RWPE1 (cell line): ENCODE results near the gene PTPRN.

Experiments used
- CTCF ChIA-PET: fragments of 350-600 bp; sonication (Branson Sonifier 250); formaldehyde crosslinking; extraction: SDS; loops from one replicate; lab custom pipeline; 2021; lab: Yijun Ruan, JAX
- POLR2A ChIA-PET: fragments of 400-600 bp; formaldehyde crosslinking; extraction: SDS; loops from one replicate; lab custom pipeline; 2020; ENCODE audit warnings: antibody characterized with exemption; ENCODE audit not compliant: low non-redundant PET; lab: Yijun Ruan, JAX
- DNase-seq: peaks from one replicate; pipeline ENCODE4 v3.0.0; 2012; ENCODE audit warnings: low spot score
- H3K27ac ChIP-seq: fragments of 450-650 bp; 2 replicates; pipeline ENCODE4 v1.5.1; 2017
- TF ChIP-seq, protein P1 (sequence below): fragments of 450-650 bp; conservative IDR thresholded peaks from 2 replicates; pipeline ENCODE4 v1.5.1; 2017; ENCODE audit warnings: low read depth, mild to moderate bottlenecking

Gene PTPRN

DNA sequence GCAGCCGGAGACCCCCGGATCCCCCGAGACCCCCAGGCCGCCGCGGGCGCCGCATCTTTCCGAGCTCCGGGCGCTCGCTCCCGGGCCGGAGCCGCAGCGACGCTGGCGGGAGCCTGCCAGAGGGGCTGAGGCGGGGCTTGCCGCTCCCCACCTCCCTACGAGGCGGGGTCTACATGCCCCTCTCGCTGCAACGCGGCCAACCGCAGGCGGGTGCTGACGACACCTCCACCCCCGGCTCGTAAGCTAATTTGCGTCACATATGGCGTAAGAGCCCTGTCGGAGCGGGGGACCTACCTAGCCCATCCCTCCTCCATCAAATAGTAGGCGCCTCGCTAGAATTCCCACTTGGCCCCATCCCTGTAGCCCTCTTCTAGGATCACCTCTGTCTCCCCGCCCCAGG, at the start of gene PTPRN:
Gene PTPRN (minus strand): TSS at position 124 of the 400 bp plus-strand sequence. CDS start 69 bp downstream, at position 55.
- POLR2A ChIA-PET = interaction anchor here (0.7 kb wide), 1 partner anchor 26 kb away, joined by 3 read pairs; no protein-coding TSS in a partner anchor
- H3K27ac ChIP-seq = no peak within 1 kb of the TSS
- TF ChIP-seq, protein P1, sequence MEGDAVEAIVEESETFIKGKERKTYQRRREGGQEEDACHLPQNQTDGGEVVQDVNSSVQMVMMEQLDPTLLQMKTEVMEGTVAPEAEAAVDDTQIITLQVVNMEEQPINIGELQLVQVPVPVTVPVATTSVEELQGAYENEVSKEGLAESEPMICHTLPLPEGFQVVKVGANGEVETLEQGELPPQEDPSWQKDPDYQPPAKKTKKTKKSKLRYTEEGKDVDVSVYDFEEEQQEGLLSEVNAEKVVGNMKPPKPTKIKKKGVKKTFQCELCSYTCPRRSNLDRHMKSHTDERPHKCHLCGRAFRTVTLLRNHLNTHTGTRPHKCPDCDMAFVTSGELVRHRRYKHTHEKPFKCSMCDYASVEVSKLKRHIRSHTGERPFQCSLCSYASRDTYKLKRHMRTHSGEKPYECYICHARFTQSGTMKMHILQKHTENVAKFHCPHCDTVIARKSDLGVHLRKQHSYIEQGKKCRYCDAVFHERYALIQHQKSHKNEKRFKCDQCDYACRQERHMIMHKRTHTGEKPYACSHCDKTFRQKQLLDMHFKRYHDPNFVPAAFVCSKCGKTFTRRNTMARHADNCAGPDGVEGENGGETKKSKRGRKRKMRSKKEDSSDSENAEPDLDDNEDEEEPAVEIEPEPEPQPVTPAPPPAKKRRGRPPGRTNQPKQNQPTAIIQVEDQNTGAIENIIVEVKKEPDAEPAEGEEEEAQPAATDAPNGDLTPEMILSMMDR = no peak
- DNase-seq = no peak
- CTCF ChIA-PET = interaction anchor here (1.1 to 1.4 kb wide), 2 partner anchors 14 to 279 kb away, joined by 3 to 6 read pairs; no protein-coding TSS in a partner anchor

DNA sequence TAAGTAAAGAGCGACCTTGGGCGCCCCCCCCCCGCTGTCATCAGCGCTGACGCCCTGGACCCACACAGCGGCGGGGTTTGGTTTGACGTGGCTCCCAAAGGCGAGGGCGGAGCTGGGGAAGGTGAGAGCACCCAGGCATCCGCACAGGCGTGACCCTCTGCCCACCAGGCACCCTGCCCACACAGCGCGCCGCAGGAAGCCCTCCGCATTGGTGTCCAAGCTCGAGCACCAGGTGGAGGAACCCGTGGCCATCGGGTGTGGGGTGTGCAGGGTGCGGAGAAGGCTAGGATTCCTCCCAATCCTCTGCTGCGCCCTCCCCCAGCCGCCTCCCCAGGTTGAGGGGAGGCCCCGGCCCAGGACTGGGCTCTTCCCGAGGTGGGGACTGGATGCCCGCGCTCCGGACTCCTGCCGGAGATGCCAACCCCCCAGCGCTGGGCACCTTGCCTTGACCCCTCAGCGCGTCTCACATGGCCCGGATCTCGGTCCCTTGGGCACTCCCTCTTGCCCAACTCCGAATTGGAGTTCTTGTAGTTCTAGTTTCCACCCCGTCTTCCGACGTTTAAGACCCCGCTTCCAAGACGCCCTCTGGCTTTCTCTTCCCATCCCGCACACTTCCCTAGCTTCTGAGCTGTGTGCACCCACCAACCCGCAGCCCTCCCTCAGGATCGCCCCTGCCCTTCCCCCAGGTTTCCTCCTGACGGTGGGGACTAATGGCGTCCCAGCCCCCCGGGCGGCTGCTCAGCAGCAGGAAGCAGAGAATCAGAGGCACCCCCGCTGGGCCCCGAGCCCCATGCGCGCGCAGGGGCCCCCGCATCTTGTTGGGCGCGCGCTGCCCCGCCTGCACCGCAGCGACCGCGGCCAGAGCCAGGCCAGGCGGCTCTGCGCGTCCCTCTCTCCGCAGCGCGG, 49.2 kb upstream of the PTPRN start:
- CTCF ChIA-PET = no interaction called here
- POLR2A ChIA-PET = no interaction called here

DNA sequence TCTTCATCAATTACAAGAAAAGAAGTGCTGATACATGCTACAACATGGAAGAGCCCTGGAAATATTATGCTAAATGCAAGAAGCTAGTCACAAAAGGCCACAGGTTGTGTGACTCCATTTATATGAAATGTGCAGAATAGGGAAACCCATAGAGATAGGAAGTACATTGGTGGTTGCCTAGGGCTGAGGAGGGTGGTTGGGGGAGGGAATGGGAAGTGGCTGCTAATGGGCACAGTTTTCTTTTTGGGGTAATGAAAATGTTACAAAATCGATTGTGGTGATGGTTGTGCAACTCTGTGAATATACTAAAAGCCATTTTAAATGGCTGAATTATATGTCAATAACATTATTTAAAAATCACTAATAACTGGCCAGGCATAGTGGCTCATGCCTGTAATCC, 47.6 kb upstream of the PTPRN start:
- TF ChIP-seq, protein P1 = no peak
- POLR2A ChIA-PET = no interaction called here
- CTCF ChIA-PET = interaction anchor here (0.7 kb wide), 1 partner anchor 283 kb away, joined by 6 read pairs; no protein-coding TSS in a partner anchor
- H3K27ac ChIP-seq = no peak overlapping the region
- no peak for DNase-seq

More for the DNA sequence above, 49.2 kb upstream of the PTPRN start:
- TF ChIP-seq, protein P1 = no peak
- no peak for DNase-seq
- H3K27ac ChIP-seq = no peak overlapping the region

DNA sequence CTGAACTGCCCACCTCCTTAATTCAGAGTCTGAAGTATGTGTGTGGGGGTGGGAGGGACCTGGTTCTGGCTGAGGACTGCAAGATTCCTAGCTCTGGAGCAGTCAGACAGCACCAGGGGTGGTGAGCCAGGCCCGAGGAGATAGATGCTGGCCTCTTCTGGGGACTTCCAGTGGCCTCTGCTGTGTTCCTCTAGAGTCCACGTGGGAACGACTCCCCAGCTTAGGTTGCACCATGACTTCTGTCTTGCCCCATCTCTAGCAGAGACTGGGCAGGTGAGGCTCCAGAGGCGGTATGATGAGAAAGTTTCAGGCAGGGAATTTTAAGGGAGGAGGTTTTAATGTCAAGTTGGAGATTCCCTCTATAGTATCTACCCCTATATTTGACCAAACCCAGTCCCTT, 45.4 kb upstream of the PTPRN start:
- ChIA-PET CTCF (no interaction called here), POLR2A (no interaction called here)
- DNase-seq = no peak
- no peak overlapping the region for H3K27ac ChIP-seq
- TF ChIP-seq, protein P1 = no peak

DNA sequence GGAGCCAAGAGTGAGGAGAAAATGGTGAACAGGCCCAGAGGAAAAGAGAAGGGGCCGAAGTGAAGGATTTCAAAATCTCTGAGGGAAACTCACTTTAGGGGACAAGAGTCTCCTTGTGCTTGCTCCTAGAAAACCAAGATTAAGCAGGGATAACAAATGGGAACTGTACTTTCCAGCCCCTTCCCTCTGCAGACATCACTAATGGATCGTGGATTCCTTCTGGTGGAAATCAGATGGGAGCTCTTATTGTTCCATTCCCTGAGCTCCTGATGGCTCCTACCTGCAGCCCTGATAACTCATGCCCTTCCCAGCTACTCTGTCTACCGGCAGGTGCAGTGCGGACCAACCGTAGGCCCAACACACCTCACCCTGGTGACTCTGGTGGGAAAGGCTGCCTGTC, 43.9 kb upstream of the PTPRN start:
- H3K27ac ChIP-seq = no peak overlapping the region
- ChIA-PET CTCF (no interaction called here), POLR2A (no interaction called here)
- DNase-seq = no peak
- TF ChIP-seq, protein P1 = no peak

DNA sequence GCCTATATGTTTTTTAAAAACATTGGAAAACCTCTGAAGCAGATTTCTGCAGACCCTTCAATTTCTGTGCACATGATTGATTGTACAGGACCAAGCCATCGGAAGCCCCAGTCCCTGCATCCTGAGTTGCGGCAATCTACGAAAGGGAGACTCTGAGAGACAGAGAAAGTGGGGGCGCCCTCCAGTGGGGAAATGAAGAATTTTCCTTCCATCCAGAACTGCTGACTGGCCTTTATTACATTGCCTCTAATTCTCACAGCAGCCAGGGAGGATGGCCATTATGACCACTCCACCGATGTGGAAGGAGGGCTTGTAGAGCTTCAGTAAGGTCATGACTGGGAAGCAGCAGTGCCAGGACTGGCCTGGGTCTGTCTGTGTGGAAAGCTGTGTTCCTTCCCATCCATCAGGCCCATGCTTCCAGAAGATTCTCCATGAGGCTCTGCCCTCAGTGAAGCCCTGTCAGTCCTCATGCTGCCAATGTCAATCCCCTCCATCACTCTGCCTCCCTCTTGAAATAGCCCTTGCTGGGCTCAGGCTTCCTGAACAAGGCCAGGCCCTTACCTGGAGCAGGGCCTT, 43.3 kb upstream of the PTPRN start:
- ChIA-PET CTCF (interaction anchor here (0.6 kb wide), 1 partner anchor 17 kb away, joined by 5 read pairs; no protein-coding TSS in a partner anchor), POLR2A (no interaction called here)
- peak; percentile 55 for DNase-seq
- TF ChIP-seq, protein P1 = peak; percentile 63
- no peak overlapping the region for H3K27ac ChIP-seq
